Stomach (tissue), 4 donors: ENCODE measurements around the gene ZBBX.

ENCODE experiments used
- CTCF ChIP-seq, 7 experiments: fragments of 450-650 bp in 4 of 7; fragments of 200-600 bp in 3 of 7; sonication (generic) in 3 of 7; IDR thresholded peaks; one replicate each; pipeline ENCODE4 v1.5.1; 2016 to 2019; ENCODE audit warnings: antibody characterized with exemption in 7 of 7, control low read depth in 2 of 7, mild to moderate bottlenecking in 1 of 7
- EP300 ChIP-seq: sonication (generic); formaldehyde crosslinking; IDR thresholded peaks from one replicate; pipeline ENCODE4 v1.6.1; 2017; ENCODE audit warnings: antibody characterized with exemption

GRCh38 chr3:167306319-167306718 lies 73.8 kb downstream of the ZBBX start:
- no peak for TF ChIP-seq CTCF (IDR thresholded peaks at IDR 0.05)
- no peak for TF ChIP-seq EP300
